SW 1271 (cell line): ENCODE measurements around the gene DNTT.

Experiments
- DNase-seq, 2 experiments: peaks; one replicate each; lab custom pipeline; 2025; lab: John Stamatoyannopoulos, UW

Gene DNTT

GRCh38 chr10:96345222-96345621 lies 41.0 kb downstream of the DNTT start:
- DNase-seq, result no peak

GRCh38 chr10:96346295-96346694 lies 42.1 kb downstream of the DNTT start:
- no peak for DNase-seq

GRCh38 chr10:96352027-96352426 lies 47.8 kb downstream of the DNTT start:
- DNase-seq, result no peak

- no peak for DNase-seq
These were observed 48.3 kb downstream of the DNTT start for GRCh38 chr10:96352582-96352981.

- no peak for DNase-seq
These were observed 52.9 kb downstream of the DNTT start for GRCh38 chr10:96357038-96357620.

GRCh38 chr10:96358851-96359540 lies 54.8 kb downstream of the DNTT start, which contains the start of gene OPALIN:
TSS of gene OPALIN (minus strand) at chr10:96359002. CDS start at chr10:96358896, 106 bp downstream.
- DNase-seq, result no peak

- no peak for DNase-seq
These were observed 55.4 kb downstream of the DNTT start for GRCh38 chr10:96359616-96360015.

- DNase-seq, result no peak
These were observed 56.1 kb downstream of the DNTT start for GRCh38 chr10:96360331-96360730.

- DNase-seq, result no peak
These were observed 56.5 kb downstream of the DNTT start for GRCh38 chr10:96360766-96361165.

GRCh38 chr10:96365571-96365970 lies 61.3 kb downstream of the DNTT start:
- no peak for DNase-seq

- DNase-seq, result no peak
These were observed 62.3 kb downstream of the DNTT start for GRCh38 chr10:96366508-96366907.

GRCh38 chr10:96367470-96367869 lies 63.2 kb downstream of the DNTT start:
- no peak for DNase-seq

GRCh38 chr10:96368971-96369370 lies 64.7 kb downstream of the DNTT start:
- DNase-seq, result no peak

- no peak for DNase-seq
These were observed 65.8 kb downstream of the DNTT start for GRCh38 chr10:96369890-96370583.

- peak in 1 of 2 experiments; percentile 28 for DNase-seq
These were observed 66.4 kb downstream of the DNTT start for GRCh38 chr10:96370584-96371157.

GRCh38 chr10:96371356-96371755 lies 67.1 kb downstream of the DNTT start:
- no peak for DNase-seq

- no peak for DNase-seq
These were observed 69.8 kb downstream of the DNTT start for GRCh38 chr10:96374004-96374403.

GRCh38 chr10:96374639-96374984 lies 70.4 kb downstream of the DNTT start:
- no peak for DNase-seq

GRCh38 chr10:96374985-96375830 lies 71.0 kb downstream of the DNTT start:
- peak; percentile 34 to 77 for DNase-seq

GRCh38 chr10:96376483-96376882 lies 72.2 kb downstream of the DNTT start:
- DNase-seq, result no peak

GRCh38 chr10:96377816-96378294 lies 73.6 kb downstream of the DNTT start:
- no peak for DNase-seq

GRCh38 chr10:96378741-96379140 lies 74.5 kb downstream of the DNTT start:
- no peak for DNase-seq
